WTC11 (cell line): ENCODE data around the gene CPNE6.

Source experiments
- CREB1 ChIP-seq: sonication (generic); formaldehyde crosslinking; IDR thresholded peaks from 2 replicates; pipeline ENCODE4 v1.8.0; 2023; ENCODE audit warnings: mild to moderate bottlenecking, missing genetic modification reagents
- CTCF ChIP-seq: fragments of 200-600 bp; IDR thresholded peaks from 2 replicates; pipeline ENCODE4 v1.8.0; 2022; ENCODE audit warnings: antibody characterized with exemption
- FOXP4 ChIP-seq: sonication (generic); formaldehyde crosslinking; IDR thresholded peaks from 2 replicates; pipeline ENCODE4 v1.8.0; 2022; ENCODE audit warnings: mild to moderate bottlenecking, missing genetic modification reagents
- JAZF1 ChIP-seq: fragments of 250-450 bp; sonication (Bioruptor Pico); IDR thresholded peaks from 2 replicates; pipeline ENCODE4 v1.9.0; 2021; ENCODE audit warnings: moderate library complexity, mild to moderate bottlenecking, inconsistent platforms
- NFATC4 ChIP-seq: fragments of 250-450 bp; sonication (Bioruptor Pico); IDR thresholded peaks from 2 replicates; pipeline ENCODE4 v1.9.0; 2021; ENCODE audit warnings: mild to moderate bottlenecking
- SP1 ChIP-seq: sonication (generic); formaldehyde crosslinking; conservative IDR thresholded peaks from 2 replicates; pipeline ENCODE4 v1.8.1; 2022; ENCODE audit warnings: missing genetic modification reagents
- STAT6 ChIP-seq: sonication (generic); formaldehyde crosslinking; conservative IDR thresholded peaks from 2 replicates; pipeline ENCODE4 v1.8.1; 2023; ENCODE audit warnings: mild to moderate bottlenecking, low read depth, missing genetic modification reagents, moderate library complexity
- ZBTB21 ChIP-seq: sonication (generic); formaldehyde crosslinking; IDR thresholded peaks from 2 replicates; pipeline ENCODE4 v1.8.1; 2023; ENCODE audit warnings: mild to moderate bottlenecking, missing genetic modification reagents, borderline replicate concordance
- ZSCAN18 ChIP-seq: fragments of 250-450 bp; sonication (Bioruptor Pico); IDR thresholded peaks from 2 replicates; pipeline ENCODE4 v2.1.2; 2022; ENCODE audit warnings: mild to moderate bottlenecking, moderate library complexity

- TF ChIP-seq STAT6 (CRISPR knock-in tag) (no peak), JAZF1 (CRISPR knock-in tag) (no peak), CREB1 (CRISPR knock-in tag) (no peak), CTCF (no peak), ZSCAN18 (no peak), SP1 (CRISPR knock-in tag) (no peak), ZBTB21 (CRISPR knock-in tag) (no peak), FOXP4 (CRISPR knock-in tag) (no peak), NFATC4 (no peak)
These were observed 16.7 kb downstream of the CPNE6 start for GRCh38 chr14:24088095-24088494.
